Measurements from ENCODE around the gene ESR1. TPM values are rescaled to one million over a fixed set of nuclear protein-coding genes. Genes with fewer than 3 reads are reported as not detected.

ESR1 gene
- total RNA-seq, 1 donor from 2014 or later = 0.05 TPM

- Histone ChIP-seq H3K9me3 (ENCODE audit: insufficient read depth, low read depth, low read length) (no peaks in the 10 kb centered on the region), H3K9ac (ENCODE audit: low read length) (no peak overlapping the region), H3K4me1 (ENCODE audit: insufficient read depth, low read length) (no peaks in the 10 kb centered on the region), H3K4me3 (ENCODE audit: insufficient read depth, low read depth, low read length) (no peak overlapping the region), H4K20me1 (ENCODE audit: insufficient read depth, low read length) (no peaks in the 10 kb centered on the region), H3K27ac (ENCODE audit: low read depth, low read length) (no peak overlapping the region), H3K4me2 (ENCODE audit: low read length) (no peak overlapping the region), H3K79me2 (ENCODE audit: insufficient read depth, low read length) (no peaks in the 10 kb centered on the region), H3K36me3 (ENCODE audit: insufficient read depth, low read length) (no peaks in the 10 kb centered on the region), H3K27me3 (ENCODE audit: insufficient read depth, low read length) (no peaks in the 10 kb centered on the region), H2AFZ (ENCODE audit: low read depth, low read length) (no peak overlapping the region)
- no peak overlapping the region for H3K4me3 Mint-ChIP-seq (ENCODE audit: unreplicated experiment)
- no peak for TF ChIP-seq CTCF (IDR thresholded peaks at IDR 0.05; ENCODE audit: insufficient read depth, low read depth, low read length)
- no peak for TF ChIP-seq EZH2 (IDR thresholded peaks at IDR 0.05; ENCODE audit: insufficient read depth, low read length)
- H3K27me3 Mint-ChIP-seq (ENCODE audit: low read depth, unreplicated experiment) = peaks cover 6% of the 10 kb centered on the region
- H3K4me1 Mint-ChIP-seq (ENCODE audit: low read depth, unreplicated experiment) = peaks cover 2% of the 10 kb centered on the region
- peak; percentile 38 for DNase-seq (ENCODE audit: low read depth)
- no peak overlapping the region for H3K27ac Mint-ChIP-seq (ENCODE audit: unreplicated experiment)
- no peak for FAIRE-seq
- peaks cover 1% of the 10 kb centered on the region for H3K9me3 Mint-ChIP-seq (ENCODE audit: unreplicated experiment)
- no peaks in the 10 kb centered on the region for H3K36me3 Mint-ChIP-seq (ENCODE audit: low read depth, unreplicated experiment)
Observed at GRCh38 chr6:152063170-152063921, 255.9 kb downstream of the ESR1 start.

- Histone ChIP-seq H3K36me3 (ENCODE audit: insufficient read depth, low read length) (no peaks in the 10 kb centered on the region), H3K4me2 (ENCODE audit: low read length) (no peak overlapping the region), H3K9ac (ENCODE audit: low read length) (no peak overlapping the region), H4K20me1 (ENCODE audit: insufficient read depth, low read length) (no peaks in the 10 kb centered on the region), H2AFZ (ENCODE audit: low read depth, low read length) (no peak overlapping the region), H3K4me3 (ENCODE audit: insufficient read depth, low read depth, low read length) (no peak overlapping the region), H3K27ac (ENCODE audit: low read depth, low read length) (no peak overlapping the region), H3K27me3 (ENCODE audit: insufficient read depth, low read length) (no peaks in the 10 kb centered on the region), H3K9me3 (ENCODE audit: insufficient read depth, low read depth, low read length) (no peaks in the 10 kb centered on the region), H3K79me2 (ENCODE audit: insufficient read depth, low read length) (no peaks in the 10 kb centered on the region), H3K4me1 (ENCODE audit: insufficient read depth, low read length) (no peaks in the 10 kb centered on the region)
- no peak for FAIRE-seq
- no peak overlapping the region for H3K27ac Mint-ChIP-seq (ENCODE audit: unreplicated experiment)
- TF ChIP-seq CTCF (IDR thresholded peaks at IDR 0.05; ENCODE audit: insufficient read depth, low read depth, low read length) (no peak), EZH2 (IDR thresholded peaks at IDR 0.05; ENCODE audit: insufficient read depth, low read length) (no peak)
- H3K4me3 Mint-ChIP-seq (ENCODE audit: unreplicated experiment) = no peak overlapping the region
- DNase-seq (ENCODE audit: low read depth) = no peak
- H3K27me3 Mint-ChIP-seq (ENCODE audit: low read depth, unreplicated experiment) = no peaks in the 10 kb centered on the region
- no peaks in the 10 kb centered on the region for H3K4me1 Mint-ChIP-seq (ENCODE audit: low read depth, unreplicated experiment)
- peaks cover 1% of the 10 kb centered on the region for H3K9me3 Mint-ChIP-seq (ENCODE audit: unreplicated experiment)
- no peaks in the 10 kb centered on the region for H3K36me3 Mint-ChIP-seq (ENCODE audit: low read depth, unreplicated experiment)
Observed at GRCh38 chr6:152068622-152069261, 261.3 kb downstream of the ESR1 start.

GRCh38 chr6:152070556-152070955 lies 263.1 kb downstream of the ESR1 start:
- Mint-ChIP-seq H3K36me3 (ENCODE audit: low read depth, unreplicated experiment) (no peaks in the 10 kb centered on the region), H3K27me3 (ENCODE audit: low read depth, unreplicated experiment) (no peaks in the 10 kb centered on the region), H3K4me1 (ENCODE audit: low read depth, unreplicated experiment) (no peaks in the 10 kb centered on the region), H3K27ac (ENCODE audit: unreplicated experiment) (no peak overlapping the region), H3K9me3 (ENCODE audit: unreplicated experiment) (peaks cover 3% of the 10 kb centered on the region), H3K4me3 (ENCODE audit: unreplicated experiment) (no peak overlapping the region)
- TF ChIP-seq CTCF (IDR thresholded peaks at IDR 0.05; ENCODE audit: insufficient read depth, low read depth, low read length) (no peak), EZH2 (IDR thresholded peaks at IDR 0.05; ENCODE audit: insufficient read depth, low read length) (no peak)
- H3K36me3 ChIP-seq (ENCODE audit: insufficient read depth, low read length) = no peaks in the 10 kb centered on the region
- FAIRE-seq (no peak), DNase-seq (ENCODE audit: low read depth) (no peak)
- H3K4me1 ChIP-seq (ENCODE audit: insufficient read depth, low read length) = no peaks in the 10 kb centered on the region
- no peaks in the 10 kb centered on the region for H3K9me3 ChIP-seq (ENCODE audit: insufficient read depth, low read depth, low read length)
- no peak overlapping the region for H3K27ac ChIP-seq (ENCODE audit: low read depth, low read length)
- no peak overlapping the region for H3K4me3 ChIP-seq (ENCODE audit: insufficient read depth, low read depth, low read length)
- H2AFZ ChIP-seq (ENCODE audit: low read depth, low read length) = no peak overlapping the region
- no peaks in the 10 kb centered on the region for H3K79me2 ChIP-seq (ENCODE audit: insufficient read depth, low read length)
- H3K27me3 ChIP-seq (ENCODE audit: insufficient read depth, low read length) = no peaks in the 10 kb centered on the region
- no peaks in the 10 kb centered on the region for H4K20me1 ChIP-seq (ENCODE audit: insufficient read depth, low read length)
- no peak overlapping the region for H3K4me2 ChIP-seq (ENCODE audit: low read length)
- no peak overlapping the region for H3K9ac ChIP-seq (ENCODE audit: low read length)
